Measurements from ENCODE around the gene DIS3L2. TPM values are rescaled to one million over a fixed set of nuclear protein-coding genes. Genes with fewer than 3 reads are reported as not detected.

DIS3L2 gene
- total RNA-seq, 1 experiment from 2014 or later: 22.7 TPM

GRCh38 chr2:232238108-232238507 lies 276.6 kb downstream of the DIS3L2 start:
- no peaks in the 10 kb centered on the region for H3K27me3 ChIP-seq (ENCODE audit: control insufficient read depth, insufficient read depth, low read length)
- H3K4me3 ChIP-seq (ENCODE audit: insufficient read depth, low read depth, low read length): no peak overlapping the region
- no peaks in the 10 kb centered on the region for H3K36me3 ChIP-seq (replicated peaks; ENCODE audit: control insufficient read depth, insufficient read depth, low read length)
- DNase-seq: no peak

GRCh38 chr2:232238596-232238995 lies 277.1 kb downstream of the DIS3L2 start:
- H3K4me3 ChIP-seq (ENCODE audit: insufficient read depth, low read depth, low read length): no peak overlapping the region
- H3K36me3 ChIP-seq (replicated peaks; ENCODE audit: control insufficient read depth, insufficient read depth, low read length): no peaks in the 10 kb centered on the region
- DNase-seq: no peak
- H3K27me3 ChIP-seq (ENCODE audit: control insufficient read depth, insufficient read depth, low read length): no peaks in the 10 kb centered on the region

DNA sequence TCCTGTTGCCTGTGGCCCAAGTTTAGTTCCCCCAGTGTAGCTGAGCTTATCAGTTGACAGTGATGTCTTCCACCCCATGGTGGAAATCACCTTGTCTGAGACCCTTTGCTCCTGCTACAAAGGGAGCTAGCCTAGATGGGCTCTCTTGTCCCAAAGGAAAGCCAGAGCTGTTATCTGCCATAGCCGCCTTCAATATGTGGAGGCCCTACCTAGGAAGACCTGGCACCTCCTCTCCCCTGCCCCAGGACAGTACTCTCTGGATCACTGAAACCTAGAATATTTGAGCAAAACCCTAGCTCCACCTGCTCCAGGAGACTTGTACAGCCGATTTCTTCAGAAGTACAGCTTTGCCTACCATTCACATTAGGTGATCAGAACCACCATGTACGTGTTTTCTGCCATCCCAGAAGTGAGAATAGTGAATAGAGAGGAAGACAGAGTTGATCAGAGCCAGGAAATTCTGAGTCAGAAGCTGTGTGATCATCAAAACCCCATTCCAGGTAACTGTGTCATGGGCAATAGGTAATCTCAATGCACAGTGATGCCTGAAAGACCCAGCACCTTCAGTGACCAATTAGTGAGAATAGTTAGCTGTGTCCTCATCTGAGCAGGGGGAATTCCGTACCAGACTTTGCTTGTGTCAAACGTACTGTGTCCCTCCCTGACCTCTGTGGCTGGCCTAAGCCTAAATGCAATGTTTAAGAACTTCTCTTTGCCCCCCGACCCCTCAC lies 278.6 kb downstream of the DIS3L2 start:
- H3K36me3 ChIP-seq (replicated peaks; ENCODE audit: control insufficient read depth, insufficient read depth, low read length): no peaks in the 10 kb centered on the region
- no peaks in the 10 kb centered on the region for H3K27me3 ChIP-seq (ENCODE audit: control insufficient read depth, insufficient read depth, low read length)
- H3K4me3 ChIP-seq (ENCODE audit: insufficient read depth, low read depth, low read length): no peak overlapping the region
- DNase-seq: no peak

GRCh38 chr2:232240906-232241305 lies 279.4 kb downstream of the DIS3L2 start:
- Histone ChIP-seq H3K27me3 (ENCODE audit: control insufficient read depth, insufficient read depth, low read length) (no peaks in the 10 kb centered on the region), H3K4me3 (ENCODE audit: insufficient read depth, low read depth, low read length) (no peak overlapping the region), H3K36me3 (replicated peaks; ENCODE audit: control insufficient read depth, insufficient read depth, low read length) (no peaks in the 10 kb centered on the region)
- DNase-seq: no peak

DNA sequence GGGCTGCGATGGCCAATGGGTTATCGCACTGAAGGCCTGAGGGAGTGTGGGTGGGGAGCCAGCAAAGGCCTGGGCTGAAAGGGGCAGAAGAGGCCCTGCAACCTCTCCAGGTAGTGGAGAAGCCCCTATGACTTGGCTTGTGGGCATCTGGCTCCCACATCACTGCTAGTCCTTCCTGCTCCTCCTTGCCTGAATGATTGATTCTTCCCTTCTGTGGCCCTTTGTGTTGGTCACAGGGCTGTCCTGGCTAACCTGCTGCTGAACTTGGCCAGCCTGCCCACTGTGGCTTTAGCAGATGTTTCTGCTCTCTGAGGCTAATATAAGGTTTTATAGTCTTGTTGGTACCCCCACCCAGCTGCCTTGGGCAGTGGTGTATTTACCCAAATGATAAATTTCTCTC lies 280.8 kb downstream of the DIS3L2 start:
- Histone ChIP-seq H3K36me3 (replicated peaks; ENCODE audit: control insufficient read depth, insufficient read depth, low read length) (no peaks in the 10 kb centered on the region), H3K4me3 (ENCODE audit: insufficient read depth, low read depth, low read length) (no peak overlapping the region), H3K27me3 (ENCODE audit: control insufficient read depth, insufficient read depth, low read length) (no peaks in the 10 kb centered on the region)
- DNase-seq: no peak

DNA sequence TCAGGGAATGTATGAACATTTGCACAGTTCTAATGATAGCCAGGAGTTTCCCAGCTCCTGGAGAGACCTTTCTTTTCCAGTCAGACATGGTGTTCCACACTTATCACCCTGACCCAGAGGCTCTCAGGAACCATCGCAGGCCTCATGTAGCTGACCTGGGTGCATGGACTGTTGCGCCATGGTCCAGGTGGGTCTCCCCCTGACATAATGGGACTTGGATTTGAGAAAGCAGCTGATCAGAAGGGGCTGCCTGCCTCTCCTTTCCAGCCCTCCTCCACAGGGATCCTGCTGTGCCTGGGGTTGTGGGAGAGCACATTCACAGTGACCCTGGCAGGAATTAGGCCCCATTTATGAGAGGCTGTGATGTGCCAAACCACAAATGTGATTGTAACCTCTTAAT lies 283.6 kb downstream of the DIS3L2 start:
- DNase-seq: no peak
- H3K36me3 ChIP-seq (replicated peaks; ENCODE audit: control insufficient read depth, insufficient read depth, low read length): no peaks in the 10 kb centered on the region
- H3K27me3 ChIP-seq (ENCODE audit: control insufficient read depth, insufficient read depth, low read length): no peaks in the 10 kb centered on the region
- H3K4me3 ChIP-seq (ENCODE audit: insufficient read depth, low read depth, low read length): no peak overlapping the region

GRCh38 chr2:232246245-232246644 lies 284.7 kb downstream of the DIS3L2 start:
- Histone ChIP-seq H3K36me3 (replicated peaks; ENCODE audit: control insufficient read depth, insufficient read depth, low read length) (no peaks in the 10 kb centered on the region), H3K4me3 (ENCODE audit: insufficient read depth, low read depth, low read length) (no peak overlapping the region), H3K27me3 (ENCODE audit: control insufficient read depth, insufficient read depth, low read length) (no peaks in the 10 kb centered on the region)
- no peak for DNase-seq

DNA sequence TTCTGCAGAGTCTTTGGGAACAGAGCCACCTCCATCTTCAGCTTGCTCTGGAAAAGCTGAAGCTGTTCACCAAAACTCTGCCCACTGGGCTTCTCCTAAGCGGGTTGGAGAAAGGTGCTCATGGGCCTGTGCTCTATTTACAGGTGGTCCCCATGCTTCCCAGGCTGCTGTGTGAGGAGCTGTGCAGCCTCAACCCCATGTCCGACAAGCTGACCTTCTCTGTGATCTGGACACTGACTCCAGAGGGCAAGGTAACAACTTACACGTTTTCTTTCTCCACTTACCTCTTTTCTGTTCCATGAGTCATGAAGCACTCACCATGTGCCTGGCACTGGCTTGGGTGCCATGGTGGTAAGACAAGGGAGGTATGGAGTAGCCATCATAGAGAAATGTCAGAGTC lies 287.6 kb downstream of the DIS3L2 start:
- no peak for DNase-seq
- H3K4me3 ChIP-seq (ENCODE audit: insufficient read depth, low read depth, low read length): no peak overlapping the region

GRCh38 chr2:232250246-232251175 lies 289.0 kb downstream of the DIS3L2 start:
- no peak for DNase-seq
- H3K27me3 ChIP-seq (ENCODE audit: control insufficient read depth, insufficient read depth, low read length): no peaks in the 10 kb centered on the region
- H3K36me3 ChIP-seq (replicated peaks; ENCODE audit: control insufficient read depth, insufficient read depth, low read length): no peaks in the 10 kb centered on the region; the same call in 1 of the 2 replicates
- H3K4me3 ChIP-seq (ENCODE audit: insufficient read depth, low read depth, low read length): no peak overlapping the region

More for the DNA sequence above, 287.6 kb downstream of the DIS3L2 start:
- Histone ChIP-seq H3K27me3 (ENCODE audit: control insufficient read depth, insufficient read depth, low read length) (no peaks in the 10 kb centered on the region), H3K36me3 (replicated peaks; ENCODE audit: control insufficient read depth, insufficient read depth, low read length) (no peaks in the 10 kb centered on the region; the same call in 1 of the 2 replicates)

- Histone ChIP-seq H3K4me3 (ENCODE audit: insufficient read depth, low read depth, low read length) (no peak overlapping the region), H3K36me3 (replicated peaks; ENCODE audit: control insufficient read depth, insufficient read depth, low read length) (no peaks in the 10 kb centered on the region; the same call in 1 of the 2 replicates), H3K27me3 (ENCODE audit: control insufficient read depth, insufficient read depth, low read length) (no peaks in the 10 kb centered on the region)
- DNase-seq: no peak
Observed at GRCh38 chr2:232255033-232255432, 293.5 kb downstream of the DIS3L2 start.

DNA sequence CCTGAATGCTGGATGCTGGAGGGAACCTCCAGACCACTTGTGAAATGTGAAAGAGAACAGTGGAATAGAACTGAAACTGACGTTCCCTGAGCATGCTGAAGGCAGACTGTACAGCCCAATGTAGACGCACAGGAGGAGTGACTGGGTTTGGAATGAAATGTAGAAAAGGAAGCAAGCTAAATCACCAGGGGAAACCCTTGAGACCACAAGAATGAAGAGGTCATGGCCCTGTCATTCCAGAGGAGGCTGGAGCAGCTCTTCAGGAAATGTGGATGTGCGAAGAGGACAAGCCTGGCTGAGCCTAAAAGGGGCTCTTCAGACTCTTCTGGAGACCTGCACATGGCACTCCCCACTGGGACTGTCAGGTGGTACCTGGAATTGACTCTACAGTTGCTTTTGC lies 298.6 kb downstream of the DIS3L2 start:
- no peak for DNase-seq
- H3K27me3 ChIP-seq (ENCODE audit: control insufficient read depth, insufficient read depth, low read length): no peaks in the 10 kb centered on the region
- H3K36me3 ChIP-seq (replicated peaks; ENCODE audit: control insufficient read depth, insufficient read depth, low read length): peaks cover 3% of the 10 kb centered on the region
- H3K4me3 ChIP-seq (ENCODE audit: insufficient read depth, low read depth, low read length): no peak overlapping the region

DNA sequence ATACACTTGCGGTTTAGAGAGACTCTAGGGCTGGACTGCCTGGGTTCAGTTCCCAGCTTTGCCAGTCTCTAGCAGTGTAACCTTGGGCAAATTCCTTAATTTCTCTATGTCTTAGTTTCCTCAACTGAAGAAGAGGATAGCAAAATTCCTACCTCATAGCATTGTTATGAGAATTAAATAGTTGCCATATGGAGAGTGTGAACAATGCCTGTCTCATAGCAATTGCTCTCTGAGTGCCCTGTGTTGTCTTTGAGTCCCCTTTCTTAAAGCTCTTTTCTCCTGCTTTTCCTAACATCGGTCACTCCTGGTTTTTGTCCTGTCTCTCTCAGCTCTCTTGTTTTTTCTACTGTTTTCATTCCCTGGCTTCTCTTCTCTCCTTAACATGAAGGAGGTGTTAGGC lies 300.3 kb downstream of the DIS3L2 start:
- no peak for DNase-seq
- peaks cover 3% of the 10 kb centered on the region for H3K36me3 ChIP-seq (replicated peaks; ENCODE audit: control insufficient read depth, insufficient read depth, low read length)
- H3K27me3 ChIP-seq (ENCODE audit: control insufficient read depth, insufficient read depth, low read length): no peaks in the 10 kb centered on the region
- H3K4me3 ChIP-seq (ENCODE audit: insufficient read depth, low read depth, low read length): no peak overlapping the region

GRCh38 chr2:232263295-232263694 lies 301.8 kb downstream of the DIS3L2 start:
- DNase-seq: no peak
- Histone ChIP-seq H3K4me3 (ENCODE audit: insufficient read depth, low read depth, low read length) (no peak overlapping the region), H3K27me3 (ENCODE audit: control insufficient read depth, insufficient read depth, low read length) (no peaks in the 10 kb centered on the region), H3K36me3 (replicated peaks; ENCODE audit: control insufficient read depth, insufficient read depth, low read length) (peaks cover 3% of the 10 kb centered on the region)

DNA sequence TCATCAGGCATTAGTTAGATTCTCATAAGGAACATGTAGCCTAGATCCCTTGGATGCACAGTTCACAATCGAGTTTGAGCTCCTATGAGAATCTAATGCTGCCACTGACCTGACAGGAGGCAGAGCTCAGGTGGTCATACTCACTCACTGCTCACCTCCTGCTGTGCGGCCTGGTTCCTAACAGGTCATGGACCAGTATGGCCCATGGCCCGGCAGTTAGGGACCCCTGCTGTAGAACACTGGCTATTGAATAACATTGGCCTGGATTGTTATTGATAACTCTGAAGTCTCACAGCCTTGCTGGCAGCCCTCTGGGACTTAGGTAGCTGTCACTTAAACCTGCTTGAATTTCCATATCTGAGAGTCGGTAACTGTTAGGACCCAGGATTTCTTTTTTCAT lies 302.6 kb downstream of the DIS3L2 start:
- peaks cover 3% of the 10 kb centered on the region for H3K36me3 ChIP-seq (replicated peaks; ENCODE audit: control insufficient read depth, insufficient read depth, low read length)

GRCh38 chr2:232265329-232265728 lies 303.8 kb downstream of the DIS3L2 start:
- Histone ChIP-seq H3K4me3 (ENCODE audit: insufficient read depth, low read depth, low read length) (no peak overlapping the region), H3K27me3 (ENCODE audit: control insufficient read depth, insufficient read depth, low read length) (no peaks in the 10 kb centered on the region), H3K36me3 (replicated peaks; ENCODE audit: control insufficient read depth, insufficient read depth, low read length) (peaks cover 3% of the 10 kb centered on the region)
- no peak for DNase-seq

More for the DNA sequence above, 302.6 kb downstream of the DIS3L2 start:
- Histone ChIP-seq H3K4me3 (ENCODE audit: insufficient read depth, low read depth, low read length) (no peak overlapping the region), H3K27me3 (ENCODE audit: control insufficient read depth, insufficient read depth, low read length) (no peaks in the 10 kb centered on the region)
- no peak for DNase-seq

Data from H7 (cell line).